Cardiac fibroblast (primary cell): ENCODE results near the gene MAOA.

Experiments used
- DNase-seq, 2 donors: peaks; one replicate each; pipeline versions ENCODE4 v3.0.0 to v3.0.0-alpha.2; 2010; ENCODE audit warnings: low read depth in 2 of 2
- H3K4me3 ChIP-seq, 2 donors: replicated peaks in 1 of 2; 1 replicate in 1 of 2; 2 replicates in 1 of 2; pipeline ENCODE4 v1.5.1; 2011; ENCODE audit warnings: low read depth in 2 of 2, low read length in 2 of 2, mild to moderate bottlenecking in 2 of 2, moderate library complexity in 1 of 2
- CTCF ChIP-seq: IDR thresholded peaks from one replicate; pipeline ENCODE4 v1.5.1; 2011; ENCODE audit warnings: low read depth, mild to moderate bottlenecking, low read length, inconsistent platforms

The MAOA gene

GRCh38 chrX:43643662-43644061 is 12.4 kb upstream of the MAOA start:
- TF ChIP-seq CTCF = no peak
- DNase-seq = peak in 1 of 2 donors; percentile 5
- no peak overlapping the region for H3K4me3 ChIP-seq

DNA sequence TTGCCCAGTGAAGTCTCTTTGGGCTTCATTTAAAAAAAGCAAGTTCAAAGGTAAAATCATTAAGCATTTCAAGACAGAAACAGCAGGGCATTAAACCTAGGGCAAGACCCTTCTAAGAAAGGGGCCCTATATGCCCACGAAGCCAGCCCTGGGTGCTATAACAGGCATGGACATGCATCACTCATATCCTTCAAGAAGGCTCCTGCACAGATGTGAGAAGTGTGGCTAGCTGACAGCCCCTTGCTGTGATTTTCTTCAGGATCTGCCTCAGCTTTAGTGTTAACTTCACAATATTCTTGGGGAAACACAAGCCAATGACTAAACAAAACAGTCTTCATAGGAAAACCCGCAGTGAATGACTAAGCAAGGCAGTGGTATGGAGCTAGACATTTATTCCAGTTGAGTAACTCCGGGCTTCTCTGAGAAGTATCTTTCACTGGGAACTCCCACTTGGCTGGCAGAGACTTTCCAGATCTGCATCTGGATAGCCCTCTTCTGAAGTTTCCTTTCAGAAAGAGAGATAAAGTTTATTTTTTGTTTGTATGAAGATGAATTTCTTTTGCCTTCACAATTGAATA is 11.9 kb upstream of the MAOA start:
- DNase-seq = peak; percentile 76 to 91
- no peak overlapping the region for H3K4me3 ChIP-seq
- no peak for TF ChIP-seq CTCF

DNA sequence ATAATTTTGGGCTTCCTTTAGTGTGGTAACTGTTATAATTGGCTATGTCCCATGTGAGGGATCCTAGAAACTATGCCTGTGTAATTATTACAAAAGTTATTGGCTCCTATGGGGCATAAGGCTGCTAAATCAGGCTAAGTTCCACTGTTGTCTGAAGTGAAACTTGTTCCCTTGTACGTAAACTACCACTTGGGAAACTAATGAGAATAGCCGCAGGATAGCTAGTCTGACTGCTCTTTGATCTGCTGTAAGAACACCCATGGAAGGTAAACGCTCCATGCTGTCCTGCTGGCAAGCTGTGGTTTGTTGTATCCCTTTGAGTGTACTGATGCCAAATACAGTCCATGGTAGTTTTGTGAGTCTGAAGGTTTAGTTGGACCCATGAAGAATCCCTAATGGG is 9.3 kb upstream of the MAOA start:
- TF ChIP-seq CTCF = no peak
- no peak overlapping the region for H3K4me3 ChIP-seq
- DNase-seq = no peak

- peak; percentile 20 for TF ChIP-seq CTCF
- DNase-seq = peak; percentile 93 to 96
- H3K4me3 ChIP-seq = peak overlapping the region; percentile 68 to 74
Observed at GRCh38 chrX:43654431-43655150, 1.5 kb upstream of the MAOA start.

GRCh38 chrX:43655151-43656004 is 721 bp upstream of the MAOA start:
- DNase-seq = peak; percentile 51 to 56
- TF ChIP-seq CTCF = no peak

DNA sequence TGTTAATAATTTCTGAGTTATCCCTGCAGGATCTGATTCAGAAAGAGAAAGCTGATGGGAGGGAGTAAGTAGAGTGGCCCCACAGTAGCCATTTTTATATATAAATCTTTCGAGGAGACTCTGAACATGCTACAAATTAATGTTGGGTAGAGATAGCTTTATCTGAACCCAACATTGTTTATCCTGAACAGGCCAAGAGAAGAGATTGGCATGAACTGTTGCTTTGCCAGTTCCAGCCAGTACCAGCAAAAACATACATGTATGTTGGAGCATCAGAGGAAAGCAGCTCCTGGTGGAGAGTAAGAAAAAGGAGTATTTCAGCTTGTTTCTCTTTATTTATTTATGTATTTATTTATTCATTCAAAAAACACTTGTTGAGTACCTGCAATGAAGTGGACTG is 1.6 kb downstream of the MAOA start:
- TF ChIP-seq CTCF = no peak
- no peak for DNase-seq
- H3K4me3 ChIP-seq = peak overlapping the region in 1 of 2 donors; percentile 45

More at GRCh38 chrX:43655151-43656004, 721 bp upstream of the MAOA start:
- peak overlapping the region; percentile 68 to 74 for H3K4me3 ChIP-seq
